Transverse colon (tissue), 4 donors: ENCODE measurements around the gene ZNF77. TPM values are rescaled to one million over a fixed set of nuclear protein-coding genes. Genes with fewer than 3 reads are reported as not detected.

Source experiments
- DNase-seq: peaks from one replicate; pipeline ENCODE4 v3.0.0-alpha.2; 2019
- H3K27ac ChIP-seq, 4 donors: fragments of 200-600 bp; sonication (generic); 2 replicates each; pipeline ENCODE4 v1.5.1; 2016 to 2018; ENCODE audit warnings: inconsistent platforms in 4 of 4
- H3K27me3 ChIP-seq: fragments of 200-600 bp; sonication (generic); 2 replicates; pipeline ENCODE4 v1.5.1; 2017; ENCODE audit warnings: inconsistent platforms
- H3K36me3 ChIP-seq, 4 donors: fragments of 200-600 bp; sonication (generic); 2 replicates each; pipeline ENCODE4 v1.5.1; 2017 to 2019; ENCODE audit warnings: inconsistent platforms in 4 of 4
- H3K4me1 ChIP-seq, 4 donors: fragments of 200-600 bp; sonication (generic); 2 replicates each; pipeline ENCODE4 v1.5.1; 2017 to 2020; ENCODE audit warnings: inconsistent platforms in 4 of 4
- H3K4me3 ChIP-seq, 4 donors: fragments of 200-600 bp; sonication (generic); 1 replicate in 1 of 4; 2 replicates in 3 of 4; pipeline versions ENCODE4 v1.5.1 to v1.6.1; 2017 to 2019; ENCODE audit warnings: inconsistent platforms in 4 of 4
- H3K9me3 ChIP-seq, 2 donors: fragments of 200-600 bp; sonication (generic); 2 replicates each; pipeline ENCODE4 v1.5.1; 2017 to 2019; ENCODE audit warnings: inconsistent platforms in 2 of 2
- CTCF ChIP-seq, 5 experiments: fragments of 200-600 bp in 3 of 5; fragments of 450-650 bp in 2 of 5; sonication (generic) in 3 of 5; IDR thresholded peaks; 1 replicate in 2 of 5; 2 replicates in 3 of 5; pipeline ENCODE4 v1.5.1; 2016 to 2017; ENCODE audit warnings: antibody characterized with exemption in 5 of 5, inconsistent platforms in 3 of 5, mild to moderate bottlenecking in 2 of 5, moderate library complexity in 1 of 5
- EP300 ChIP-seq: sonication (generic); formaldehyde crosslinking; IDR thresholded peaks from one replicate; pipeline ENCODE4 v1.6.1; 2017; ENCODE audit warnings: antibody characterized with exemption, low read depth
- POLR2A ChIP-seq: fragments of 450-650 bp; IDR thresholded peaks from one replicate; pipeline ENCODE4 v1.6.1; 2016; ENCODE audit warnings: antibody characterized with exemption, mild to moderate bottlenecking, moderate library complexity
- POLR2AphosphoS5 ChIP-seq, 3 donors: sonication (generic); formaldehyde crosslinking; IDR thresholded peaks; one replicate each; pipeline ENCODE4 v1.6.1; 2016; ENCODE audit warnings: antibody characterized with exemption in 3 of 3
- whole genome bisulfite sequencing, 2 donors: methylation state at CpG; one replicate each; pipeline ENCODE4 v1.1.5; 2018; ENCODE audit warnings: low coverage in 1 of 2; 5-methylcytosine and 5-hydroxymethylcytosine counted together
- in situ Hi-C, 4 donors: fragments of 200-750 bp; cut with MboI; loops; one replicate each; pipeline versions ENCODE4 v1.15.0 to v1.15.1; 2017; ENCODE audit warnings: low sequenced_read_pairs in 3 of 4, low pct_ligation_motif_present in 1 of 4, low pct_unique_long_range_greater_than_20kb in 1 of 4
- intact Hi-C: fragments of 100-400 bp; cut with DNase I; formaldehyde crosslinking; loops from one replicate; pipeline ENCODE4 v1.15.1; 2023; ENCODE audit warnings: low total_unique reads
- total RNA-seq, 4 donors: library from RNA; depleted of rRNA; stranded (reverse); fragments of >200 nt; gene quantifications; one replicate each; pipeline ENCODE4 v1.1.0, GENCODE V29; 2016

ZNF77 gene
- total RNA-seq, 4 donors from 2014 or later: 4.2 to 9.3 (median 5.1) TPM; not detected in 1

GRCh38 chr19:2984215-2984528 is 39.4 kb upstream of the ZNF77 start:
- Histone ChIP-seq H3K27ac (peak overlapping the region; percentile 74 to 91 (median 80)), H3K27me3 (peaks cover 16% of the 10 kb centered on the region), H3K4me1 (peaks cover 14 to 19% (median 18%) of the 10 kb centered on the region in 4 donors), H3K9me3 (no peaks in the 10 kb centered on the region), H3K36me3 (no peaks in the 10 kb centered on the region), H3K4me3 (peak overlapping the region in 2 of 4 donors; percentile 25 to 30)
- in situ Hi-C loops (no loop called here), intact Hi-C loops (no loop called here)
- 3% methylated on average over 12 of the region's 14 CpGs; no CpG with 5 or more reads in 1 of the 2 donors for WGBS, 2 donors
- TF ChIP-seq EP300 (peak; percentile 47), POLR2A (no peak), CTCF (IDR thresholded peaks at IDR 0.05) (no peak), POLR2AphosphoS5 (IDR thresholded peaks at IDR 0.05) (peak in 1 of 3 donors; percentile 9)
- no peak for DNase-seq

DNA sequence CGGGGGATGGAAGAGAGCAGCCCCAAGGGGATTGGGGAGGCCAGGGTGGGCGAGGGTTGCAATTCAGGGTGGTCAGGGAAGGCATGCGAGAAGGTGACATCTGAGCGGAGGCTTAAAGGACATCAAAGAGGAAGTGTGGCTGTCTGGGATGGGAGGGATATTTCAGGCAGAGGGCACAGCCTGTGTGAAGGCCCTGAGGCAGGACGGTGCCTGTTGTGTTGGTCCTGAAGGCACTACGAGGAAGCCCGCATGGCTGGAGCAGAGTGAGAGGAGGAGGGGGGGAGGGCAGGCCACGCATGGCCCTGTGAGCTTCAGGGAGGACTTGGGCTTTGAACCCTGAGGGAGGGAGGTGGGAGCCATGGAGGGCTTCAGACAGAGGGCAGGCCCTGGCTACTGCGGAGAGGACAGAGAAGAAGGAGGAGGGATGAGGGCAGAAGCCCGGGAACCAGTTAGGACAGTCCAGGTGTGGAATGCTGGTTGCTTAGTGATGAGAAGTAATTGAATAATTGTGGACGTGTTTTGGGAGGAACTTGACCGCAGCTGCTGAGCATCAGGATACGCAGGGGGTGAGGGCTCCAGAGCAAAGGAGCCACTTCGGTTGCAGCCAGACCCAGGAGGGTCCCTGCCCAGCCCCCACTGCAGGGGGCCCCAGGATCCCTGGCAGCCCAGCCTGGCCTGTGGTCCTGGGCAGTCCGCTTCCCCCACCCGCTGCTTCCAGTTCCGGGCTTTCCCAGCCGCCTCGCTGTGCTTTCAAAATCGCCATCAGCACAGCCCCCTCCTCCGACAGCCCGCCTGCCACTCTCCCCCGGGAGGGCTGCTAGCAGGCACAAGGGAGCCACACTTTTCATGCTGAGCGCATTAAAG is 38.8 kb upstream of the ZNF77 start:
- peak in 2 of 3 donors; percentile 17 to 33 for TF ChIP-seq POLR2AphosphoS5 (IDR thresholded peaks at IDR 0.05)
- TF ChIP-seq POLR2A: no peak
- TF ChIP-seq EP300: no peak
- no peak for TF ChIP-seq CTCF (IDR thresholded peaks at IDR 0.05)
- Histone ChIP-seq H3K4me3 (peak overlapping the region in 2 of 4 donors; percentile 25 to 30), H3K9me3 (no peaks in the 10 kb centered on the region), H3K36me3 (no peaks in the 10 kb centered on the region), H3K27me3 (peaks cover 16% of the 10 kb centered on the region), H3K4me1 (peaks cover 14 to 19% (median 18%) of the 10 kb centered on the region in 4 donors), H3K27ac (peak overlapping the region; percentile 74 to 91 (median 80))
- intact Hi-C loops: no loop called here
- peak; percentile 30 for DNase-seq
- 12 to 14% methylated on average over 11 to 24 of the region's 24 CpGs for WGBS, 2 donors
- in situ Hi-C loops: no loop called here

- in situ Hi-C loops (no loop called here), intact Hi-C loops (no loop called here)
- 6 to 7% methylated on average over 3 to 10 of the region's 10 CpGs for WGBS, 2 donors
- peak overlapping the region; percentile 74 to 91 (median 80) for H3K27ac ChIP-seq
- H3K9me3 ChIP-seq: no peaks in the 10 kb centered on the region
- H3K4me1 ChIP-seq: peaks cover 15 to 22% (median 20%) of the 10 kb centered on the region in 4 donors
- H3K36me3 ChIP-seq: no peaks in the 10 kb centered on the region
- H3K4me3 ChIP-seq: no peak overlapping the region
- TF ChIP-seq EP300: no peak
- TF ChIP-seq CTCF (IDR thresholded peaks at IDR 0.05): no peak
- TF ChIP-seq POLR2AphosphoS5 (IDR thresholded peaks at IDR 0.05): peak; percentile 44 to 70 (median 52)
- DNase-seq: peak; percentile 78
- peaks cover 16% of the 10 kb centered on the region for H3K27me3 ChIP-seq
Measured at GRCh38 chr19:2982983-2983350, 38.2 kb upstream of the ZNF77 start.

DNA sequence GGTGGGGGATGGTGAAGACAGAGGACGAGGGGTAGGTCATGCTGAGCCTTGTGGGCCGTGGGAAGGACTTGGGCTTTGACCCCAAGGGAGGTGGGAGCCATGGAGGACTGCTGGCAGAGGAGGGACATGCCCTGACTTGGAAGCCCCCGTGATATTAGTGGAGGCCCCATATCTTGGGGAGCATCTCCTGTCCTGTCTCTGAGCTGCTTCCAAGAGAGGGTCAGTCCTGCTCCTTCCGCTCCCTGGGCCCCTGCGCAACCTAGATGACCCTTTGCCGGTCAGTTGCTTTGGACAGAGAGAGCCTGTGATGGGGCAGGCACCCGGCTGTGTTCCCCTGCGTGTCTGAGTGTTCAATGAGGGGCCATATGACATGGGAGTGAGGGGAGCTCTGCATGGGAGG is 37.8 kb upstream of the ZNF77 start:
- H3K4me3 ChIP-seq: no peak overlapping the region

More for the DNA sequence above, 37.8 kb upstream of the ZNF77 start:
- no peak for DNase-seq
- TF ChIP-seq EP300 (no peak), POLR2A (no peak), POLR2AphosphoS5 (IDR thresholded peaks at IDR 0.05) (no peak), CTCF (IDR thresholded peaks at IDR 0.05) (no peak)
- H3K4me1 ChIP-seq: peaks cover 19 to 25% (median 24%) of the 10 kb centered on the region in 4 donors
- H3K9me3 ChIP-seq: no peaks in the 10 kb centered on the region
- intact Hi-C loops: no loop called here
- H3K36me3 ChIP-seq: no peaks in the 10 kb centered on the region
- H3K27me3 ChIP-seq: peaks cover 16% of the 10 kb centered on the region
- in situ Hi-C loops: no loop called here
- peak overlapping the region; percentile 74 to 91 (median 80) for H3K27ac ChIP-seq
- WGBS, 2 donors: 27 to 35% methylated on average over 3 to 8 of the region's 8 CpGs
